ENCODE measurements around the gene FBXL7.

- TF ChIP-seq CTCF (IDR thresholded peaks at IDR 0.05; ENCODE audit: low read depth, low read length) (no peak), MAX (IDR thresholded peaks at IDR 0.05; ENCODE audit: low read depth, low read length) (no peak), POLR2A (IDR thresholded peaks at IDR 0.05; ENCODE audit: extremely low read depth, insufficient read length) (no peak), MYC (IDR thresholded peaks at IDR 0.05; ENCODE audit: low read depth, low read length) (no peak)
These were observed 308.6 kb downstream of the FBXL7 start for GRCh38 chr5:15808577-15808976.

Data from NB4 (cell line).